ENCODE measurements around the gene CGB2. TPM values are rescaled to one million over a fixed set of nuclear protein-coding genes. Genes with fewer than 3 reads are reported as not detected.

The CGB2 gene
- total RNA-seq, 1 experiment from 2014 or later, result not detected

DNA sequence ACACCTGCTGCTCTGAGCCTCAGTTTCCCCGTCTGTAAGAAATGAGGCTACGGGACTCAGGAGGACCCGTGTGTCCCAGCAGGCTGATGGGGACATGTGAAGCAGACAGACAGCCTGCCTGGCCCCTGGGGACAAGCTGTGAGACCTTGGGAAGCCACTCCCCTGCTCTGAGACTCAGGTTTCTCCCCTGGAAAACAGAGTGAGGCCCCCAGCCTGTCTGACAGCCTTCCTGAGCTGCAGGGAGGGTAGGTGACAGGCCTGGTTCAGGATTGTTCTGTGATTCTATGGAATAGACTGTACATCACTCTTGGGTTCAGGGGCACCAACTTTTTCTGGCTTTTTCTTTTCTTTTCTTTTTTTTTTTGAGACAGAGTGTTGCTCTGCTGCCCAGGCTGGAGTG, 35.9 kb downstream of the CGB2 start:
- no peak for DNase-seq (ENCODE audit: low spot score)

- DNase-seq (ENCODE audit: low spot score), result no peak
These were observed 37.3 kb downstream of the CGB2 start for GRCh38 chr19:49069026-49069425.

GRCh38 chr19:49070416-49070815, 38.7 kb downstream of the CGB2 start:
- DNase-seq (ENCODE audit: low spot score), result no peak

DNA sequence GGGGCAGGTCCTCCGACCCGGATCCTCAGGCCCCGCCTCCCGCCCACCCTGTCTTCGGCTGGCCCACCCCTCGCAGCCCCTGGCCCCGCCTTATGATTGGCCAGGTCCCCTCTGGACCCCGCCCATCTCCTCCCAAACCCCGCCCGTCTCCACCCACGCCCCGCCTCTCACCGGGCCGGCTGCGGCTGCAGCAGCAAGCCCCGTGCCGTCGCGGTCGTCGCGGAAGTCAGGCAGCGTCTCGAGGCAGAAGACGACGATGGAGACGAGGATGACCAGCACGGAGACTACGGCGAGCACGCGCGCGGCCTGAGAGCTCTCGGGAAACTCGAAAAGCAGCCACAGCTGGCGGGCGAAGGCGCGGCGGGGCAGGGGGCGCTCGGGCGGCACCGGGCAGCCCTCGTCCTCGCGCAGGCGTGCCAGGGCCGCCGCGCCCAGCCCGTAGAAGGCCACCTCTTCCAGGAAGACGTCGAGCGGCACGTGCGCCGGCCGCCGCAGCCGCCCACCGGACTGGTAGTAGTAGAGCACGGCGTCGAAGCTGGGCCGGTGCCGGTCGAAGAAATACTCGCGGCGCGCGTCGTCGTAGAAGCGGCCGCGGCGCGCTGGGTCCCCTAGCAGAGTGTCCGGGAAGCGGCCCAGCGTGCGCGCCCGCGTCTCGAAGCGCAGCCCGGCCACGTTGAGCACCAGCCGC, 40.3 kb downstream of the CGB2 start:
- no peak for DNase-seq (ENCODE audit: low spot score)

DNA sequence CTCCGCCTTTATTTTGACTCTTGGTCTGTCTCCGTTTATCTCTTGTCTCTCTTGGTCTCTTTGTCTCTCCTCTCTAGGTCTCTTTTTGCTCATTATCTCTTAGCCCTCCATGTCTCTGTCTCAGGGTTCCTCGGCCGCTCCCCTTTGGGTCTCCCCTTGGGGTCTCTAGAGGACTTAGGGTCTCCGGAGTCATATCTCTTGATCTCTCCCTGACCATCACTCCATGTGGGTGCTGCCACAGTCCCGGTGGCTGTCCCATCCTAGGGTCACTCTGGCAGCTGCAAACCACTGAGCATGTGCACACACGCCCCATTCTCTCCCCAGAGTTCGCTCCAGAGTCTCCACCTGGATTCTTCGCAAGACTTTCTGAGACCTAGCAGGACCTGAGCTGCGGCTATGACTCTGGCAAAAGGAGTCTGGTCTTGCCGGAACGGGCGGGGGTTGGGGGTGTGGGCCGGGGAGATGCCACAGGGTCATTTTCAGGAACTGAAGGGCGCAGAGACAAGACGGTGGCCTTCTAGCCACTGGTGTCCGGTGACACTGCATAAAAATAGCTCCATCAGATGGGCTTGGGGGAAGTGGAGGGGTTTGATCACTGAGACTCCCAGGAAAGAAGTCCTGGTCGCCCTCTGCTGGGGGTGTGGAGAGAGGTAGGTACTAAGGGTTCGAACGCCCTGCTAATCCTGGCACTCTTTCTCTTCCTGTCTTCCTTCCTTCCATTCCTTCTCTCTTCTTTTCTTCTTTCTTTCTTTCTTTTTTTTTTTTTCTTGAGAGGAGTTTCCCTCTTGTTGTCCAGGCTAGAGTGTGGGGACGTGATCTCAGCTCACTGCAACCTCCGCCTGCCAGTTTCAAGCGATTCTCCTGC, 42.1 kb downstream of the CGB2 start:
- peak; percentile 58 for DNase-seq (ENCODE audit: low spot score)

DNA sequence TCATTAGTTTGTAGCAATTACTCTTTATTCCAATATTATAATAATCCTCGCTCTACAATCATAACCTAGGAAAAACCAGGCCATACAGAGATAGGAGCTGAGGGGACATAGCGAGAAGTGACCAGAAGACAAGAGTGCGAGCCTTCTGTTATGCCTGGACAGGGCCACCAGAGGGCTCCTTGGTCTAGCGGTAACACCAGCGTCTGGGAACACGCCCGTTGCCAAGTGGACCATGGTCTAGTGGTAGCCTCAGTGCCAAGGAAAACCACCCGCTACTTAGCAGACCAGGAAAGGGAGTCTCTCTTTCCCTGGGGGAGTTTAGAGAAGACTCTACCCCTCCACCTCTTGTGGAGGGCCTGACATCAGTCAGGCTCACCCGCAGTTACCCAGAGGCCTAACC, 43.2 kb downstream of the CGB2 start:
- DNase-seq (ENCODE audit: low spot score), result peak; percentile 67

DNA sequence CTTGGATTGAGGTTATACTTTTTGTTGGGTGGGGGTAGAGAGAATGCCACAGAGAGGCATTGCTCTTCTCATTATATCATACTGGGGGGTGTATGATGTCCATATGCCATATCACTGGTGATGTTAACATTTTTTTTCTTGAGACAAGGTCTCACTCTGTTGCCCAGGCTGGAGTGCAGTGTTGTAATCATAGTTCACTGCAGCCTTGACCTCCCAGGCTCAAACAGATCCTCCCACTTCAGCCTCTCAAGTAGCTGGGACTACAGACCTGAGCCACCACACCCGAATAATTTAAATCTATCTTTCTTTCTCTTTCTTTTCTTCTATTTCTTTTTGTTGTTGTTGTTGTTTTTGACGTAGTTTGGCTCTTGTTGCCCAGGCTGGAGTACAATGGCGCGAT, 48.7 kb downstream of the CGB2 start:
- DNase-seq (ENCODE audit: low spot score), result no peak

DNA sequence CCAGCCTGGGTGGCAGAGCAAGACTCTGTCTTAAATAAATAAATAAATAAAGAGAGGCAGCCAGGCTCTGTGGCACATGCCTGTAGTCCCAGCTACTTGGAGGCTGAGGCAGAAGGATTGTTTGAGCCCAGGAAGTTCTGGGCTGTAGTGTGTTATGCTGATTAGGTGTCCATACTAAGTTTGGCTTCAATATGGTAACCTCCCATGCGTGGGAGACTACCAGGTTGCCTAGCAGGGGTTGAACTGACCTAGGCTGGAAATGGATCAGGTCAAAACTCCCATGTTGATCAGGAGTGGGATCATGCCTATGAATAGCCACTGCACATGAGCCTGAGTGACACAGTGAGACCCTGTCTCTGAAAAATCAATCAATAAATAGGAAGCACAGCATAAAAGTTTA, 49.6 kb downstream of the CGB2 start:
- DNase-seq (ENCODE audit: low spot score), result no peak

Other genes with a start within 250 kb of the CGB2 start
- gene BCAT2, start 220.9 kb upstream of the CGB2 start, total RNA-seq (2014; rRNA removed; shearing (Covaris generic)), result 45.4 and 47.3 TPM in 2 replicates
- not detected in 2 replicates for gene HSD17B14, start 195.4 kb upstream of the CGB2 start, total RNA-seq (2014; rRNA removed; shearing (Covaris generic))
- 2.9 and 5.4 TPM in 2 replicates for gene PLEKHA4, start 163.3 kb upstream of the CGB2 start, total RNA-seq (2014; rRNA removed; shearing (Covaris generic))
- 15.8 and 16.1 TPM in 2 replicates for gene PPP1R15A, start 159.5 kb upstream of the CGB2 start, total RNA-seq (2014; rRNA removed; shearing (Covaris generic))
- not detected in 2 replicates for gene TULP2, start 133.1 kb upstream of the CGB2 start, total RNA-seq (2014; rRNA removed; shearing (Covaris generic))
- gene NUCB1, start 131.6 kb upstream of the CGB2 start, total RNA-seq (2014; rRNA removed; shearing (Covaris generic)), result 199 and 224 TPM in 2 replicates
- gene DHDH, start 98.2 kb upstream of the CGB2 start, total RNA-seq (2014; rRNA removed; shearing (Covaris generic)), result 0.27 TPM in 1 of 2 replicates, not detected in the other
- 132 and 135 TPM in 2 replicates for gene BAX, start 77.0 kb upstream of the CGB2 start, total RNA-seq (2014; rRNA removed; shearing (Covaris generic))
- gene FTL, start 66.6 kb upstream of the CGB2 start, total RNA-seq (2014; rRNA removed; shearing (Covaris generic)), result 22,782 and 25,960 TPM in 2 replicates
- gene GYS1, start 38.6 kb upstream of the CGB2 start, total RNA-seq (2014; rRNA removed; shearing (Covaris generic)), result 31.7 and 31.9 TPM in 2 replicates
- gene RUVBL2, start 38.0 kb upstream of the CGB2 start, total RNA-seq (2014; rRNA removed; shearing (Covaris generic)), result 353 and 374 TPM in 2 replicates
- gene LHB, start 14.8 kb upstream of the CGB2 start, total RNA-seq (2014; rRNA removed; shearing (Covaris generic)), result not detected in 2 replicates
- not detected in 2 replicates for gene CGB3, start 7.6 kb upstream of the CGB2 start, total RNA-seq (2014; rRNA removed; shearing (Covaris generic))
- gene CGB1, start 5.0 kb downstream of the CGB2 start, total RNA-seq (2014; rRNA removed; shearing (Covaris generic)), result 0.77 and 11.4 TPM in 2 replicates
- 0.33 and 3.3 TPM in 2 replicates for gene CGB5, start 12.0 kb downstream of the CGB2 start, total RNA-seq (2014; rRNA removed; shearing (Covaris generic))
- gene CGB8, start 17.2 kb downstream of the CGB2 start, total RNA-seq (2014; rRNA removed; shearing (Covaris generic)), result 1.5 TPM in 1 of 2 replicates, not detected in the other
- not detected in 2 replicates for gene CGB7, start 25.9 kb downstream of the CGB2 start, total RNA-seq (2014; rRNA removed; shearing (Covaris generic))
- not detected in 2 replicates for gene NTF4, start 32.9 kb downstream of the CGB2 start, total RNA-seq (2014; rRNA removed; shearing (Covaris generic))
- gene KCNA7, start 40.8 kb downstream of the CGB2 start, total RNA-seq (2014; rRNA removed; shearing (Covaris generic)), result not detected in 2 replicates
- 138 and 189 TPM in 2 replicates for gene SNRNP70, start 53.6 kb downstream of the CGB2 start, total RNA-seq (2014; rRNA removed; shearing (Covaris generic))
- gene LIN7B, start 82.5 kb downstream of the CGB2 start, total RNA-seq (2014; rRNA removed; shearing (Covaris generic)), result 4.1 and 15.2 TPM in 2 replicates
- 0.80 and 7.3 TPM in 2 replicates for gene C19orf73, start 87.3 kb downstream of the CGB2 start, total RNA-seq (2014; rRNA removed; shearing (Covaris generic))
- 5.4 and 6.9 TPM in 2 replicates for gene PPFIA3, start 87.7 kb downstream of the CGB2 start, total RNA-seq (2014; rRNA removed; shearing (Covaris generic))
- 0.06 TPM in 1 of 2 replicates, not detected in the other for gene HRC, start 123.5 kb downstream of the CGB2 start, total RNA-seq (2014; rRNA removed; shearing (Covaris generic))
- gene TRPM4, start 125.9 kb downstream of the CGB2 start, total RNA-seq (2014; rRNA removed; shearing (Covaris generic)), result 3.9 and 5.0 TPM in 2 replicates